GM19452 (cell line): Measurements from ENCODE around the gene HTR3C.
"Not testable (repeated sequence)": the region's sequence is repeated elsewhere in the genome, so short reads cannot be mapped to it uniquely, and the experiment has no call there.

Experiments used
- ATAC-seq: cut with Tn5 transposase; IDR thresholded peaks from one replicate; pipeline ENCODE4 v1.9.1; 2021; ENCODE audit not compliant: unreplicated experiment

The HTR3C gene

DNA sequence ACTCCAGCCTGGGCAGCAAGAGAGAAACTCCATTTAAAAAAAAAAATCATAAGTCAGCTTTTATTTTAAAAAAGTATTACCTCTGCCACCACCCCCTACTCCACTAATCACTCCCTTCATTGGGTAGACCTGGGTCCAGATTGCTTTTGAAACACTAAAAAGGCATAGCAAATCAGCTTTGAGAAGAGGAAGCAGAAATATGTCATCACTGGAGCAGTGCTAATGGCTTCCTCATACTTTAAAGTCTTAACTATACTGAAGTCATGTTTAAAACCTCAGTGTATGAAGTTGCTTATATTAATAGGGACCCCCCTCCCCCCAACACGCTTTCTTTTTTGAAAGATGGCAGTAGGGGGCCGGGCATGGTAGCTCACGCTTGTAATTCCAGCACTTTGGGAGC, 22.3 kb upstream of the HTR3C start:
- no peak for ATAC-seq

DNA sequence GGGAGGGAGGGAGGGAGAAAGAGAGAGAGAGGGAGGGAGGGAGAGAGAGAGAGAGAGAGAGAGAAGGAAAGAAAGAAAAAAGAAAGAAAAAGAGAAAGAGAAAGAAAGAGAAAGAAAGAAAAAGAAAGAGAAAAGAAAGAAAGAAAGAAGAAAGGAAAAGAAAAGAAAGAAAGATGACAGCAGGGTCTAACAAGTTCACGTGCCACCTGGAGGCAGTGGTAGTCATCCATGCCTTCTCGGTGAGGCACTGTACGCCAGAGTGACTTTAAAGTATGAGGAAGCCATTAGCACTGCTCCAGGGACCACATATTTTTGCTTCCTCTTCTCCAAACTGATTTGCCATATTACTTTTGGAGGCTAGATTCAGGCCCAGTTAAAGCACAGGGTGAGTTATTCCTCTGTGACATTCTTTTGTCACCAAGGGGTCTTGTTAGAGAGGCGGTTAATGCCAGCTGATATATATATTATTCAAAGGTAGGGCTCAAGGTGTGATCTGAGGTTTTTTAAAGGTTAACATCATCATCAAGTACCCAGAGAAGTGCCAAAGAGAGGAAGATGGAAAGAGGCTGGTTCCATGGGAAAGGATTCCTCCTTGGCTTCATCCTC, 21.6 kb upstream of the HTR3C start, which contains the start of gene HTR3D:
TSS of gene HTR3D (plus strand) at position 556 of the 606 bp plus-strand sequence. CDS start at position 556, 0 bp downstream.
- no peak for ATAC-seq

DNA sequence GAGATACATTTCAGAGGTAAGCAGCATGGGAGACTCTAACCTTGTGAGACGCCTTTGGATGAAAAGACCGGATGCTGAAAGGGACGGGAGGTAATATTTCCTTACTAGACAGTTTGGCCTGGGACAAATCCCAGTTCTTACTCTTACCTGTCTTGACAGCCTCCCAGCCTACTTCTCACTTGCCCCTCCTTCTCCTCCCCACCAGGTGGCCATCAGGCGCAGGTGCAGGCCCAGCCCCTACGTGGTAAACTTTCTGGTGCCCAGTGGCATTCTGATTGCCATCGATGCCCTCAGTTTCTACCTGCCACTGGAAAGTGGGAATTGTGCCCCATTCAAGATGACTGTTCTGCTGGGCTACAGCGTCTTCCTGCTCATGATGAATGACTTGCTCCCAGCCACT, 15.0 kb upstream of the HTR3C start:
- no peak for ATAC-seq

DNA sequence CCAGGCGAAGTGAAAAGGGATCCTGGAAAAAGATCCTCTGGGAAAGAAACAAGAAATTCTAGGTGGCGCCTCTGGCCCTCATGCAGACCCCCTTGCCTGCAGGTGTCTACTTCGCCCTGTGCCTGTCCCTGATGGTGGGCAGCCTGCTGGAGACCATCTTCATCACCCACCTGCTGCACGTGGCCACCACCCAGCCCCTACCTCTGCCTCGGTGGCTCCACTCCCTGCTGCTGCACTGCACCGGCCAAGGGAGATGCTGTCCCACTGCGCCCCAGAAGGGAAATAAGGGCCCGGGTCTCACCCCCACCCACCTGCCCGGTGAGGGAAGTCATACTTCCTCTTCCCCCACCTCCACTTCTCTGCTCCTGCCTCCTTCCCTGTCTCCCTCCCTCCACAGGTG, 14.5 kb upstream of the HTR3C start:
- ATAC-seq: not testable (repeated sequence)

DNA sequence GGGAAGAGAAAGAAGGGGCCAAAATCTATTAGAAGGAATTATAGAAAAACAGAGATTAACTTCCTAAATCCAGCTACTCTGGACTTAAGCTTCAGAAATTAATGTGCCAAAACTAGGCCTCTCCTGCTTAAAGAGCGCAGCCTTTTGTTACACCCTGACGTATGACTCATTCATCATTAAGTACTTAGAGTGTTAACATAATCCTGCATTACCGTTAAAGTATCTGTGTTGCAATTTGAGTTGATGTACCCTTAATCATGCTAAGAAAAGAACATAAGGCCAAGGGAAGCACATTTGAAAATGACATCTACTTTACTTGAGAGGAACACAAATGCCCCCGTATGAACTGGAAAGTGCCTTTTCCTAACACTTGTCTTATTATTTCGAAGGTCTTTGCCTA, 13.4 kb upstream of the HTR3C start:
- ATAC-seq: no peak

DNA sequence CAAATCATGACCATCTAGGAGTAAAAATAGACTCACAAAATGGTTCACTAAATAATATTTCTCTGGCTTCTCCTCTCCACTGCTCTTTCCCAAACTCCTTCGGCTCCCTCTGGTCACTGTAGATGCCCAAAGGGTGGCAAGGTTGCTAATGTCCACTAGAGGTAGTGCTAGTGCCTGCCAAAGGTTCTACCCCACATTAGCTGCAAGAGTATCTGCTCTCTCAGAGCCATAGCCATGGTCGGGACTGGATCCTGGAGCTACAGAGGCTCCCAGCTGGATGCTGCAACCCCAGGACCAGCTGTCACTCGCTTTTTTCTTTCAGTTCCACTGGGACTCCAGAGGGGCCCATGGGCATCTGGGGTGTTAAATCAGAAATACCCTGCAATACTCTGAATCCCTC, 12.8 kb upstream of the HTR3C start:
- no peak for ATAC-seq

DNA sequence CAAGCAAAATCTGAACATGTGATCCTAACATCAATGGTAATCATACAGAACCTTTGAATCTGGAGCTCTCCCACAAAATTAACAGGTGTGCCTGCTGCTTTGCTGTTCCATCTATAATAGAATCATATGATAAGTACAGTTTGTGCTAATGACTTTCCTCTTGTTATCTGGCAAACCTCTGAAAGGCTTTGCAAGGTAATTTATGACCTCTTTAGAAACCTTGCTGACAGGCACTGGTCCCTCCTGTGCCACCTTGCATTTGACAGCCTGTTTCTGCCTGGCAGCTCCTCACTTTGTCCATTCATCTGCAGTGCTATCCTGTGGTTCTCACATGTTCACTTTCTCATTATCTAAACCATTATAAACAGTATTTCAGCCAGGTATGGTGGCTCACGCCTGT, 10.2 kb upstream of the HTR3C start:
- ATAC-seq: no peak

DNA sequence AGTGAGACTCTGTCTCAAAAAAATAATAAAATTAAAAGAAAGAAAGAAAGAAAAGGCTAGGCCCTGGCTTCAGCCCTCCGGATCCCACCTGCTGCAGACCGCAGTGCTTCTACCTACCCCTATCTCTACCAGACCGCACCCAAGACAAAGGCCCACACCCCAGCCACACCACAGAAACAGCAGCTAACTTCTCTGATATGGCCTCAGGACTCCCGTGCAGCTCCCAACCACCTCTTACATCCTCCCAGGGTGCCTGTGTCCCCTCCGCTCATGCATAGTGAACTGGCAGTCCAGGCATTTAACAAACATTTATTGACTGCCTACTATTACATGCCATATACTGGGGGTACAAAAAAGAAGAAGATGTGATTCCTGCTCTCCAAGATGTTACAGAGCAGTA, 6.9 kb upstream of the HTR3C start:
- ATAC-seq: no peak

DNA sequence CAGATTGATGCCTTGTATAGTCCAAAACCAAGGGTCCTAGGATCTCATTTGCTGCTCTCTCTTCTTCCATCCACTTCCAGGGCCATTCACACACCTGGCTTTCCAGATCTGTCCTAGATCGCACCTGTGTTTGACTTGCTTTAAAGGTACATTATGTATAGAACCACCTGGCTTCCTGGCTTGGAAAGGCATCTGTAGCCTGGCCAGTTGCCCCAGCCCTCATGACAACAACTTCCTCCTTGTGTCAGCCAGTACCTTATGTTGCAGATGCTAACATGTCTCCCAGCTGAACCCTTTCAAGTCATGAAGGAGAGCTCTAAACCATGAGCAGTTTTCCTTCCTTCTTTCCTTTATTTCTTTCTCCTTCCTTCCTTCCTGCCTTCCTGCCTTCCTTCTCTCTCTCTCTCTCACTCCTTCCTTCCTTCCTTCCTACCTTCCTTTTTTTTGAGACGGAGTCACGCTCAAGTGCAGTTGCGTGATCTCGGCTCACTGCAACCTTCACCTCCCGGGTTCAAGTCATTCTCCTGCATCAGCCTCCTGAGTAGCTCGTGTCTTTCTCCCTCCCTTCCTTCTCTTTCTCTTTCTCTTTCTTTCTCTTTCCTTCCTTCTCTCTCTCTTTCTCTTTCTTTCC, 2.5 kb upstream of the HTR3C start:
- ATAC-seq: no peak

DNA sequence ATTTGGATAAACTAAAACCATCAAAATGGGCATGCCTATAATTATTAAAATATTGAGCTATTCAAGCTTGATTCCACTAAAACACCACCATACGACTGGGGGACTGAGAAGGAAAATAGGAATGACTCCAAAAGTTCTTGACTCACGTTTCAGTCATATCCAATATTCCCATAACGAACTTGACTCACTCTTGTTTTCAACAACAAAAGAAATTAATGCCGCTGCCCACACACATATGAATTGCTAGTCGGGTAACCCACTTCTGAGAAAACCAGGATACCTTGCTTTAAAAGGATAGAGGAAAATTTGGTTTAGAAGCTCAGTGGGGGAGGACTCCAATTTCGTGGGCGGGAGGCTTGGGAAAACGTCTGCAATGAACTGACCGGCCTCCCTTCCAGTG, 5.2 kb downstream of the HTR3C start:
- no peak for ATAC-seq

DNA sequence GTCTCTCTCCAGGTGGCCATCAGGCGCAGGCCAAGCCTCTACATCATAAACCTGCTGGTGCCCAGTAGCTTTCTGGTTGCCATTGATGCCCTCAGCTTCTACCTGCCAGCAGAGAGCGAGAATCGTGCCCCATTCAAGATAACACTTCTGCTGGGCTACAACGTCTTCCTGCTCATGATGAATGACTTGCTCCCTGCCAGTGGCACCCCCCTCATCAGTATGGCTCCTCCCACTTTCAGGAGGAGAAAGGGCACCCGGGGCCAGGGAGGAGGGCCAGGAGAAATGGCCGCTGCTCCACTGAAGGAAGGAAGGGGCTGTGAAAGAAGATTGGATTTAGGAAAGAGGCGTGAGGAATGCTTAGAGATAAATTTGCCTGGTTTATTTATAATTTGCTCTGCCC, 6.6 kb downstream of the HTR3C start:
- no peak for ATAC-seq

DNA sequence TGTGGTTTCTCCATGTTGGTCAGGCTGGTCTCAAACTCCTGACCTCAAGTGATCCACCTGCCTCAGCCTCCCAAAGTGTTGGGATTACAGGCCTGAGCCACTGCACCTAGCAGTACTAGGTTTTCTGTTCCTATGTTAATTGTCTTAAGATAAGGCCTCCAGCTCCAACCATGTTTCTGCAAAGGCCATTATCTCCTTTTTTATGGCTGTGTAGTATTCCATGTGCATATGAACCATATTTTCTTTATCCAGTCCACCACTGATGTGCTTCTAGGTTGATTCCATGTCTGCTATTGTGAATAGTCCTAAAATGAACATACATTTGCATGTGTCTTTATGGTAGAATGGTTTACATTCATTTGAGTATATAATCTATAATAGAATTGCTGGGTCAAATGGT, 9.8 kb downstream of the HTR3C start:
- ATAC-seq: no peak

DNA sequence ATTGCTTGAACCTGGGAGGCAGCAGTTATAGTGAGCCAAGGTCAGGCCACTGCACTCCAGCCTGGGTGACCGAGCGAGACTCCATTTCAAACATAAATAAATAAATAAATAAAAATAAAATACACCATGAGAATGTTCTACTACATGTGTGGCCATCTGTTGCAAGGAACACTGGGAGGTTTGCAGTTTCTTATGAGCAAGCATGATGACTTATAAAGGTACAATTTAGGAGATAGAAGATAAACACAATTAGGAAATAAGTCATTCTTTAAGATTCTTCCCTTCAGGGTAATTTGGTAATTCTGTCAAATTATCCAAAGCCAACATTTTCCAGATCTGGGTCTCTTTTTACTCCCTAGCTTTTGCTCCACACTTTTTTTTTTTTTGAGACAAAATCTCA, 13.4 kb downstream of the HTR3C start:
- ATAC-seq: no peak

DNA sequence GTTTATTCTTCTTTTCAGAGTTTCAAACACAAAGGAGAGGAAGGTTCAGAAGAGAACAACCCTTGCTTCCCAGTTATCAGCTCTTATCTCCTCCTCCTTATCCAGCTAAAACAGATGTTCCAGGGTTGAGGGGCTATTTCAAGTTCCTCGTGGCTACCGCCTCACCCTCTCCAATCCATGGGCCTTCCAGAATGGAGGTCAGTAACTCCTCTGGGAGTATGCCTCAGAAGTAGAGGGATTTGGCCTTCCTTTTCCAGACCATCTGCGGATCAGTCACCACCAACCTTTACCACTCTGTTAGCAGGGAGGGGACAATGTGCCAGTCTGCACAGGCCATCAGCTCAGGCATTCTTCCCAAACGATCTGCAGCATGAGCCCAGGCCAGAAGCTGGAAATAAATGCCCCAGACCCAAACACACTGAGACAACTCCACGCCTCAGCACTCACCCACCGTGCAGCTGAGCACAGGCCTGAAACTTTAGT, 14.8 kb downstream of the HTR3C start:
- ATAC-seq: no peak

DNA sequence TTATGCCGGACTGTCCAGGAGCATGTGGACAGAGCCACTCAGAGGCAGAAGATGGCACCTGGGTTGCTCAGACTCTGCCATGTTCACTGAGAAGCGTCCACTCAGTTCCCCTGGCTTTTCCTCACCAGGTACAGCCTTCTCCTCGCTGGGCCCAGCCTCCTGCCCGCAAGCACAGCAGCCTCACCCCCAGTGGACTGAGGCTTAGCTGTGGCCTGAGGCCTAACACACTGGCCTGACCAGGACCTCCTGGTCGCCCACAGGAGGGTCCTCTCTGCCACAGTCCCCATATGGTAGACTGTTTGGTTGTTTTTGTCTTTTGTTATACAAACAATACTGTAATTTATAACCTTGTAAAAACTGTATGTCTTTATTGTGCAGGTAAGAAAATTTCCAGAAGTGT, 15.5 kb downstream of the HTR3C start:
- no peak for ATAC-seq

DNA sequence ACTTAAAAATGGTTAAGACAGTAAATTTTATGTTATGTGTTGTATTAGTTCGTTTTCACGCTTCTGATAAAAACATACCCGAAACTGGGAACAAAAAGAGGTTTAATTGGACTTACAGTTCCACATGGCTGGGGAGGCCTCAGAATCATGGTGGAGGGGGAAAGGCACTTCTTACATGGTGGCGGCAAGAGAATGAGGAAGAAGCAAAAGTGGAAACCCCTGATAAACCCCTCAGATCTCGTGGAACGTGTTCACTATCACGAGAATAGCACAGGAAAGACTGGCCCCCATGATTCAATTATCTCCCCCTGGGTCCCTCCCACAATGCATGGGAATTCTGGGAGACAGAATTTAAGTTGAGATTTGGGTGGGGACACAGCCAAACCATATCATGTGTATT, 18.3 kb downstream of the HTR3C start:
- not testable (repeated sequence) for ATAC-seq

DNA sequence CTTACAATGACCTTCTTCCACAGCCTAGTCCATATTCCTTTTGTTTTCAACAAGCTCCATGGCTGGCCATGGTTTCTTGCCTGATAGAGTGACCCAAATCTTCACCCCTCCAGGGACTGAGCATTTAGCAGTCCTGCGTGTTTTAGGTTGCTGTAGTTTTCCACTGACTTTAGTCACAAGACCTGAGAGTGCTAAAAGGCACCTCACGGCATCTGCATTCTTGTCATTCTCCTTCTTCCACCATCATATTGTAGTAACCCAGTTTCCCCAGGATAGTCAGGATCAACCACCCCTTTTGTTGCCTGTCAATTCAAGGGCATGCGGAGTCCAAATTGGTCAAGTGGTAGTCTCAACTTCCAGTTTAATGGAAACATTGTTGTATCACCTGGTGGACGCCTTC, 20.8 kb downstream of the HTR3C start:
- no peak for ATAC-seq

DNA sequence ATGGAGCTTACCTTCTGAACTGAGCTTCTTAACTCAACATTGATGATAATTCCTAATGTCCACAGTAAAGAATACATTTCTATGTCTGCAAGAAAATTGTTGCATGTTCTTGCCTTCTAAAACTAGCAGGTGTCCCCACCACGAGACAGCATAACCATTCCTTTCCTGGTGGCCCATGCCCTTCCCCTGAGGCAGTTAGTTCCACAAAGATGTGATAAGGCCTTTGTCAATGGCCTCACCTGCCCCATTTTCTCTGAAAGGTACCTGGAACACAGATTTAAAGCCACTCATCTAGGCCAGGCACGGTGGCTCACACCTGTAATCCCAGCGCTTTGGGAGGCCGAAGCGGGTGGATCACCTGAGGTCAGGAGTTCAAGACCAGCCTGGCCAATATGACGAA, 23.1 kb downstream of the HTR3C start:
- no peak for ATAC-seq

DNA sequence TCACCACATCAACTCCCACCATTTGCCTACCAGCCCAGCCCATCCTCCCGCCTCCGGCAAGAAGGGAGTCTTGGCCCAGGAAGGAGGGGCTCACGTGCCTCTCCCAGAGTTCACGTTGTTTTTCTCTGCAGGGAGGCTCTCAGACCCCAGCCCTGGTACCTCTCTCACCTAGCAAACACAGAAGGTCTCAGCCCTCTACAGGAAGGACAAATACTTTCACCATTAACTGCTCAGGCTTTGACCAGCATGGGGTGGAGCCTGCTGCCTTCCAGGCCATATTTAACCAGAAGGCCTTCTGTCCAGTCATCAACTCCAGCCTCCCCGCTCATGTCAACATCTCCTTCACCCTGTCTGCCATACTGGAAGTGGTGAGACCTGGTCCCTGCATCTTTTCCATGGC, 25.0 kb downstream of the HTR3C start:
- no peak for ATAC-seq

DNA sequence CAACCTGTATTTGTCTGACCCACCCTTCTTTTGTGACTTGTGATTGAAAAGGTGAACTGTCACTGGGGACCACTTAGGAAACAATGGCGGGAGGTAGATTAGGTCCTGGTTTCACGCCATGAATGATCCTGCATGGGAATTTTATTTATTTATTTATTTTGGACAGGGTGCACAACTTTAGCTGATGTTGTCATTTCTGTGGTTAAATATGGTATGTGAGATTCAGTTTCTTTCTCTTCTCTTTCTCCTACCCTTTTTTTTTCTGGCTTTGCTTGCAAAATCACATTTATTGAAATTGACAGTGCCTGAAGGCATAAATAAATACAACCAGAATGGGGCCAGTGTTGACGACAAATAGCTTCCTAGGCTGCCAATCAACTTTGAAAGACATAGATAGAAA, 26.0 kb downstream of the HTR3C start:
- no peak for ATAC-seq

DNA sequence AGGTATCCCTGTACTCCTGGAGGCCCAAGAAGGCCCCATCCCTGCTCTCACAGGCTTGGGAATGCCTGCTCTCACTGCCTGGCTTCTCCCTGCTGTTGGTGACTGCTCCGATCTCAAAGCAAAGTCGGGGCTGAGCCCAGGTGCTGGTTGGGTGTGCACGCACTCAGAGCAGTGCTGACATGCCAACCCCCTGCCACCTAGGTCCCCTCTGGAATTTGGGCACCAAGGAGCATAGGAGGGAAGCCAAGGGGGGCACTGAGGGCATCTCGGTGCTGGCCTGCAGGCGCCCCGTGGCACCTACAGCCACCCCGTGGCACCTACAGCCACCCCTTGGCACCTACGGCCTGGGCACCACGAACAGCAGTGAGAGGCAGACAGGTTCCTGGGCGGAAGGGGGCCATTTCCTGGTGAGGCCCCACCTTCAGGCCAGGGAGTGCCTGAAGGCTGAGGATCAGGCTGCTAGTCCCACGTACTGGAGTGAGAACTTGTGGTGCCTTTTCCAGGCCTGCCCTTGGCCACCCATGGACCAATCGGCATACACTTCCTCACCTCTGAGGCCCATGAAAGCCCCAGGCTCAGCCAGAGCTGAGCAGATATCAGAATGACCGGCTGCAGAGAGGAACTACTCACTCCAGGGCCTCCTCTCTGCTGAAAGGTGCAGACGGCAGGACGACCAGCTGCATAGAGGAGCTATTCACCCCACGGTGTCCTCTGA, 28.4 kb downstream of the HTR3C start:
- no peak for ATAC-seq

DNA sequence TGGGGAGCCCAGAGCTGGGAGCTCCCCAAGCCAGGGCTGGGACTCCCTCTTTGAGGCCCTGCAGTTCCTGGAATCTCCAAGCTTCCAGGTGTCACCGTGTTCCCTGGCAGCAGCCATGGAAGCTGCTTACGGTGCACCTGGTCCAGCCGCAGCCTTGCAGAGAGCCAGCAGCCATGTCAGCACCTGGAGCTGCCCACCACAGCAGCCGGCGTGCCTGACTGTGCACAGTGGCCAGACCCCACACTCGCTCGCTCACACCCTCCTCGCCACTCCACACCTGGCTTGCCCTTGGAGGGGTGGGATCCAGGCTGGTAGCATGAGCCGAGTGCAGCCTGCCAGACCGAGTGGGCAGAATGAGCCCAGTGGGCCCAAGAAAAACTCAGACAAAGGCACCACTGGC, 29.2 kb downstream of the HTR3C start:
- no peak for ATAC-seq
